ENCODE results near the gene SCIN.
"Not testable (repeated sequence)": the region's sequence is repeated elsewhere in the genome, so short reads cannot be mapped to it uniquely, and the experiment has no call there.

SCIN gene

GRCh38 chr7:12690041-12690878 lies 119.7 kb downstream of the SCIN start:
- no peak for DNase-seq

GRCh38 chr7:12691388-12691787 lies 120.9 kb downstream of the SCIN start:
- not testable (repeated sequence) for DNase-seq

GRCh38 chr7:12692035-12692434 lies 121.5 kb downstream of the SCIN start:
- no peak for DNase-seq

- no peak for DNase-seq
Observed at GRCh38 chr7:12692479-12693259, 122.1 kb downstream of the SCIN start.

GRCh38 chr7:12694817-12695216 lies 124.3 kb downstream of the SCIN start:
- no peak for DNase-seq

- DNase-seq: no peak
Observed at GRCh38 chr7:12695965-12696364, 125.4 kb downstream of the SCIN start.

GRCh38 chr7:12699299-12699698 lies 128.8 kb downstream of the SCIN start:
- DNase-seq: no peak

GRCh38 chr7:12701433-12701832 lies 130.9 kb downstream of the SCIN start:
- DNase-seq: no peak

GRCh38 chr7:12703881-12704280 lies 133.4 kb downstream of the SCIN start:
- no peak for DNase-seq

- DNase-seq: no peak
Observed at GRCh38 chr7:12705878-12706277, 135.4 kb downstream of the SCIN start.

GRCh38 chr7:12706900-12707536 lies 136.5 kb downstream of the SCIN start:
- peak; percentile 37 for DNase-seq

- DNase-seq: no peak
Observed at GRCh38 chr7:12708314-12708713, 137.8 kb downstream of the SCIN start.

All from fibroblast of skin of scalp (primary cell).